ENCODE data around the gene OR51V1.

The OR51V1 gene

DNA sequence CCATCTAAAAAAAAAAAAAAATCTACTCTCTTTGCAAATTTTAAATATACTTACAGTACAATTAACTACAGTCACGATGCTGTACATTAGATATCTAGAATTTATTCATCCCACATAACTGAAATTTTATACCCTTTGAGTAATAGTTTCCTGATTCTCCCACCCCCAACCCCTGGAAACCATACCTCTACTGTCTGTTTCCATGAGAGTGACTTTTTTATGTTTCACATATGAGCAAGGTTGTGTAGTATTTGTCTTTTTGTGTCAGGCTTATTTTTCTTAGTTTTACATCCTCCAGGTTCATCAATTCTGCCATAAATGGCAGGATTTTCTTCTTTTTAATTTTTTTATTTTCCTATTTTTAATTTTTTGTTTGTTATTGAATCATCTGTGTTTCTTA is 23.2 kb upstream of the OR51V1 start:
- TF ChIP-seq, protein P1, sequence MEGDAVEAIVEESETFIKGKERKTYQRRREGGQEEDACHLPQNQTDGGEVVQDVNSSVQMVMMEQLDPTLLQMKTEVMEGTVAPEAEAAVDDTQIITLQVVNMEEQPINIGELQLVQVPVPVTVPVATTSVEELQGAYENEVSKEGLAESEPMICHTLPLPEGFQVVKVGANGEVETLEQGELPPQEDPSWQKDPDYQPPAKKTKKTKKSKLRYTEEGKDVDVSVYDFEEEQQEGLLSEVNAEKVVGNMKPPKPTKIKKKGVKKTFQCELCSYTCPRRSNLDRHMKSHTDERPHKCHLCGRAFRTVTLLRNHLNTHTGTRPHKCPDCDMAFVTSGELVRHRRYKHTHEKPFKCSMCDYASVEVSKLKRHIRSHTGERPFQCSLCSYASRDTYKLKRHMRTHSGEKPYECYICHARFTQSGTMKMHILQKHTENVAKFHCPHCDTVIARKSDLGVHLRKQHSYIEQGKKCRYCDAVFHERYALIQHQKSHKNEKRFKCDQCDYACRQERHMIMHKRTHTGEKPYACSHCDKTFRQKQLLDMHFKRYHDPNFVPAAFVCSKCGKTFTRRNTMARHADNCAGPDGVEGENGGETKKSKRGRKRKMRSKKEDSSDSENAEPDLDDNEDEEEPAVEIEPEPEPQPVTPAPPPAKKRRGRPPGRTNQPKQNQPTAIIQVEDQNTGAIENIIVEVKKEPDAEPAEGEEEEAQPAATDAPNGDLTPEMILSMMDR (IDR thresholded peaks at IDR 0.05): no peak
- no peak for TF ChIP-seq ZFX (IDR thresholded peaks at IDR 0.05; ENCODE audit: borderline replicate concordance)
- no peak overlapping the region for H3K27ac ChIP-seq

DNA sequence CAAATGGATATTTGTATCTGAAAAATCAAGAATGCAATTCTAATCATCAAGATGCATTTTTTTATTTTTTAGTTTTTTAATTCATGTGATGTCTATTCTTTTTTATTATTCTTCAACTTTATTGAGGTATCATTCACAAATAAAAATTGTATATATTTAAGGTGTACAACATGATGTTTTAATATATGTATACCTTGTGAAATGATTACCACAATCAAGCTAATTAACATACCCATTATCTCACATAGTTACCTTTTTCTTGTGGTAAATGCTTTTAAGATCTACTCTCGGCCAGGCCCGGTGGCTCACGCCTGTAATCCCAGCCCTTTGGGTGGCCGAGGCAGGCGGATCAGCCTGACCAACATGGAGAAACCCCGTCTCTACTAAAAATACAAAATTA is 22.7 kb upstream of the OR51V1 start:
- H3K27ac ChIP-seq: no peak overlapping the region
- no peak for TF ChIP-seq ZFX (IDR thresholded peaks at IDR 0.05; ENCODE audit: borderline replicate concordance)
- TF ChIP-seq, protein P1 (IDR thresholded peaks at IDR 0.05): no peak

DNA sequence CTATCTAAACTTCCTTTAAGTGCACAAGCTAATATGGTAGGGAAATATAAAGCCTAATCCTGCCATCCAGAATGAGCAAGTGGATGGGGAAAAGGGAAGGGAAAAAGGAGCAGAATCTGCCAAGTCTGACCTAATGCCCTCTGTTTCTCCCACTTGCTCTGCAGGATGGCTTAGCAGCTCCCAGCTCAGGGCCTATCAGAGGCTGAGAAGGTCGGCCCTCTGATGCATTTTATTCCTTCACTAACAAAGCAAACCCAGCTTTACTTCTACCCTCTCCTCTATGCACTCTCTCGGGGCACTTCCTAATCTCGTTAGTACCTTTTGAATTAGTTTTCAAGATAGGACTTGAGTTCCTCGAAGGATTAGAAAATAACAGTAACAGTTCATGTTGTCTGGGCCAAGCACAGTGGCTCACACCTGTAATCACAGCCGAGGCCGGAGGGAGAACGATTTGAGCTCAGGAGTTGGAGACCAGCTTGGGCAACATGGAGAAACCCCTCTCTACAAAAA is 9.9 kb upstream of the OR51V1 start:
- TF ChIP-seq, protein P1 (IDR thresholded peaks at IDR 0.05): no peak
- no peak for TF ChIP-seq ZFX (IDR thresholded peaks at IDR 0.05; ENCODE audit: borderline replicate concordance)
- H3K27ac ChIP-seq: no peak overlapping the region

DNA sequence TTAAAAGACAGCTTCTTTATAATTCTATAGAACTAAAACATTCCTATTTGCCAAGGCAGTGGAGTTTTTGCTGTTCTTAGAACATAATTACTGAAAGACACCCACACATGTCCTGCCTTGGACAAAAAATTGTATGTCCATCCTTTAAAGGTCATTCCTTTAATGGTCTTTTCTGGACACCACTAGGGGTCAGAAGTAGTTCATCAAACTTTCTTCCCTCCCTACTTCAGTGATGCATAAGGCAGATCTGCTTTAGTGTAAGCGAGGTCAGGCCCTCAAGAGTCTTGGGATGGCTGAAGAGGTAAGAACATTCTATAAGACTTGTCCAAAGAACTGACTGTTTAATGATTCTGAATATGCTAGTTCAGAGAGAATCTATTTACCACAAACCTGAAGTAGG is 4.3 kb upstream of the OR51V1 start:
- TF ChIP-seq, protein P1 (IDR thresholded peaks at IDR 0.05): peak; percentile 63
- no peak for TF ChIP-seq ZFX (IDR thresholded peaks at IDR 0.05; ENCODE audit: borderline replicate concordance)
- H3K27ac ChIP-seq: no peak overlapping the region

DNA sequence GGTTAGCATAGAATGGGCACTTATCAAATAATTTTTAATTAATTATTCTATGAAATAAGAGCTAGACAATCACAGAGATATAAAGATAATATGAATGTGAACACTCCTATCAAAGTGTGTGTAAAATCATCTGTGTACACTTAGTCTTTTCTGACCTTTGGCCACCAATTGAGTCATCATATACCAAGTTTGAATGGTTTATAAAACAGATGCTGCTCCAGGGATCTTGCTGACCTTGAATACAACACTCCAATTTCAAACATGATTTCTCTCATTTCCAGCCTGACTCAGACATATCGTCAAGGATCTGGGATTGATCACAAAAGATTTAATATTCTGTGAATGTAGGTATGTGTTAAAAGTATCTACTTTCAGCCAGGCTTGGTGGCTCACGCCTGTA is 2.9 kb upstream of the OR51V1 start:
- no peak for TF ChIP-seq ZFX (IDR thresholded peaks at IDR 0.05; ENCODE audit: borderline replicate concordance)
- TF ChIP-seq, protein P1 (IDR thresholded peaks at IDR 0.05): no peak
- H3K27ac ChIP-seq: no peak overlapping the region

DNA sequence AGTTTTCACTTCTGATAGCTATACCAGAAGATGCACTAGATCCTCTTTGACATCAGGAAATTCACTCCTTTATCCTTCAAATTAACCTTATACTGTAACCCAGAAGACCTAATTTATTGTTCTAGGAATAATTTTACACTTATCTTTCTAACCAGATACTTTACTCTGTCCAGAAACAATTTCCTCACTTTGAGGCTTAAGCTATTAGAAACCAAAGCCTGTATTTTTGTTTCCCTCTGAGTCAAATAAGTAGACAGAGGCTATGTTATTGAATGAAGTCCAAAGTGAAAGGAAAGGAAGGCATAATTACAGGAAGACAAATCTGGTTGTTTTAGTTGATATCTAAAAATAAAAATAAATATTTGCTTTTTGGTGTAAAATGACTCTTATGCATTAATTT is 2.2 kb downstream of the OR51V1 start:
- TF ChIP-seq, protein P1 (IDR thresholded peaks at IDR 0.05): no peak
- no peak for TF ChIP-seq ZFX (IDR thresholded peaks at IDR 0.05; ENCODE audit: borderline replicate concordance)
- no peak overlapping the region for H3K27ac ChIP-seq

DNA sequence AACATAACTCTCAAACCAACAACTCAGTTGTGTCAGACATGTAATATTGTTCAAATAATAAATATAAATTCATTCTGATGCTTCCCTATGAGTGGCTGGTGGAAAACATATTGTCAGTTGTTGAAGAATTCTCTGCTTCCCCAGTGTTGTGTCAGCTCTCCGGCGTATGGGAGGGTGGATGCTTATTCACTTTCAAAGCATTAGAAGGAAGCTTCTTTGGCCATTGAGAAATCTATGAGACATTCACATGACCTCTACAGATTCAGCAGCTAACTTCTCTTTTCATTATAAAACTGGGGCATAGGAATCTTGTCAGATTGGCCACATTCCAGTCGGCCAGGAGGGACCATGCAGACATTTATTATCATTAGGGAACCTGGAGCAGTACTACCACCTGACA is 2.9 kb downstream of the OR51V1 start:
- H3K27ac ChIP-seq: no peak overlapping the region
- TF ChIP-seq, protein P1 (IDR thresholded peaks at IDR 0.05): no peak
- TF ChIP-seq ZFX (IDR thresholded peaks at IDR 0.05; ENCODE audit: borderline replicate concordance): no peak
